Right atrium auricular region (tissue), 2 donors: Measurements from ENCODE around the gene ZNF358. TPM values are rescaled to one million over a fixed set of nuclear protein-coding genes. Genes with fewer than 3 reads are reported as not detected.

Source experiments
- DNase-seq: peaks from one replicate; pipeline ENCODE4 v3.0.0-alpha.2; 2019; ENCODE audit warnings: low spot score
- H3K27ac ChIP-seq, 2 donors: fragments of 200-600 bp; sonication (generic); 1 replicate in 1 of 2; 2 replicates in 1 of 2; pipeline ENCODE4 v1.5.1; 2016 to 2019
- H3K27me3 ChIP-seq, 2 donors: fragments of 200-600 bp; sonication (generic); one replicate each; pipeline versions ENCODE4 v1.5.1 to v1.6.0; 2017 to 2019
- H3K36me3 ChIP-seq: fragments of 200-600 bp; sonication (generic); one replicate; pipeline ENCODE4 v1.5.1; 2016
- H3K4me1 ChIP-seq, 2 donors: fragments of 200-600 bp; sonication (generic); one replicate each; pipeline versions ENCODE4 v1.5.1 to v1.6.0; 2017 to 2019
- H3K4me3 ChIP-seq, 2 donors: fragments of 200-600 bp; sonication (generic); 1 replicate in 1 of 2; 2 replicates in 1 of 2; pipeline ENCODE4 v1.5.1; 2017 to 2019; ENCODE audit warnings: mild to moderate bottlenecking in 1 of 2, moderate library complexity in 1 of 2
- H3K9me3 ChIP-seq, 2 donors: fragments of 200-600 bp; sonication (generic); one replicate each; pipeline ENCODE4 v1.5.1; 2019
- CTCF ChIP-seq, 2 donors: fragments of 200-600 bp; sonication (generic); IDR thresholded peaks; one replicate each; pipeline ENCODE4 v1.5.1; 2019; ENCODE audit warnings: antibody characterized with exemption in 2 of 2
- total RNA-seq, 2 donors: library from RNA; depleted of rRNA; stranded (reverse); fragments of >200 nt; gene quantifications; one replicate each; pipeline ENCODE4 v1.1.0, GENCODE V29; 2016

The ZNF358 gene
- total RNA-seq, 2 donors from 2014 or later, result 109 to 119 TPM

DNA sequence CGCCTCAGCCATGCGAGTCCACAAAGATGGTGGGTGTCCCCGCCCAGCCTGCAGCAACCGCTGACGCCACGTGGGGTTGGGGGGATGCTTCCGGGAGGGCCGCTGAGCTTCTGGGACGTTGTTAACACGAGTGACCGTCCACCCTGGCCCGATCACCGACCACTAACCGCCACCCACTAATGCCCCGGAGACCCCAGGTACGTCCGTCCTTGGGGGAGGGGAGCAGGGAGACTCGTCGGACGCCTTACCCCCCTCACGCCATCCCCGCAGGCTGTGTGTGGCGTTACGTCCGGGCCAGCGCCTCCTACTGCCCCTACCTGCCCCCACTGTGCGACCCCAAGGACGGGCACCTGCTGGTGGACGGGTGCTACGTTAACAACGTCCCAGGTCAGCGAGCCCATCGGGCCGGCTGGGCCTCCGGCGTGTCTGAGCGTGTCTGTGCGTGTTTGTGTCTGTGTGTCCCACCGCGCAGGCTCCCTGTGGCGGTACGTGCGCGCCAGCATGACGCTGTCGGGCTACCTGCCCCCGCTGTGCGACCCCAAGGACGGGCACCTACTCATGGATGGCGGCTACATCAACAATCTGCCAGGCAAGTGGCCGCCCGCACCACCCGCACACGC is 40.9 kb downstream of the ZNF358 start:
- Histone ChIP-seq H3K4me1 (no peaks in the 10 kb centered on the region), H3K4me3 (no peak overlapping the region), H3K9me3 (no peaks in the 10 kb centered on the region), H3K27me3 (no peaks in the 10 kb centered on the region), H3K27ac (no peak overlapping the region), H3K36me3 (peaks cover 73% of the 10 kb centered on the region)
- TF ChIP-seq CTCF (IDR thresholded peaks at IDR 0.05), result no peak
- DNase-seq, result no peak

DNA sequence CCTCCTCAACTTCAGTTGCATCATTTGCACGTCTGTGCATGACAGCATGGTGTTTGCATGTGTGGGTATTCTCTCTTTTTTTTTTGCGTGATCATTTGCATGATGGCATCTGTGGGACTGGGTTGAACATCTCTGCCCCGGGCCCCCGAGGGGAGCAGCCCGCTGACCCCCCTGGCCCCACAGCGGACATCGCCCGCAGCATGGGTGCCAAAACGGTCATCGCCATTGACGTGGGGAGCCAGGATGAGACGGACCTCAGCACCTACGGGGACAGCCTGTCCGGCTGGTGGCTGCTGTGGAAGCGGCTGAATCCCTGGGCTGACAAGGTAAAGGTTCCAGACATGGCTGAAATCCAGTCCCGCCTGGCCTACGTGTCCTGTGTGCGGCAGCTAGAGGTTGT is 42.8 kb downstream of the ZNF358 start:
- H3K9me3 ChIP-seq, result no peaks in the 10 kb centered on the region
- H3K27ac ChIP-seq, result no peak overlapping the region
- no peak for TF ChIP-seq CTCF (IDR thresholded peaks at IDR 0.05)
- no peak for DNase-seq
- no peak overlapping the region for H3K4me3 ChIP-seq
- H3K27me3 ChIP-seq, result no peaks in the 10 kb centered on the region
- H3K36me3 ChIP-seq, result peaks cover 69% of the 10 kb centered on the region
- H3K4me1 ChIP-seq, result no peaks in the 10 kb centered on the region

DNA sequence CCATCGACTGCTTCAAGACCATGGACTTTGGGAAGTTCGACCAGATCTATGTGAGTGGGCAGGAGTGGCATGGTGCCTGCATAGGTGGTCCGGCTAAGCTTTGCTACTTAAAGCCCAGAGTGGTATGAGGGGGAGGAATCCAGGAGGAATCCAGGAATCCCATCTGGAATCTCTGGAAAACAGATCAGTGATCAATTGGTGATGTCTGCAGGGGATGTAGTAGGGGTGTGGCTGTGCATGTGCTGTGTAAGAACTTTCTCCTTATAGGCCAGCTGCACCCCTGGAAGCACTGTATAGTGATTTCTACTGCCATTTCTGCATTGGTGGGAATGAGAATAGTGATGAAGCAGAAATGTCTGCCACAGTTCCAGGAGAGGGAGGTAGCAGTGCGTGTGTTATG is 43.2 kb downstream of the ZNF358 start:
- Histone ChIP-seq H3K36me3 (peaks cover 65% of the 10 kb centered on the region), H3K27ac (no peak overlapping the region), H3K9me3 (no peaks in the 10 kb centered on the region), H3K4me3 (no peak overlapping the region), H3K27me3 (no peaks in the 10 kb centered on the region), H3K4me1 (no peaks in the 10 kb centered on the region)
- DNase-seq, result no peak
- no peak for TF ChIP-seq CTCF (IDR thresholded peaks at IDR 0.05)

DNA sequence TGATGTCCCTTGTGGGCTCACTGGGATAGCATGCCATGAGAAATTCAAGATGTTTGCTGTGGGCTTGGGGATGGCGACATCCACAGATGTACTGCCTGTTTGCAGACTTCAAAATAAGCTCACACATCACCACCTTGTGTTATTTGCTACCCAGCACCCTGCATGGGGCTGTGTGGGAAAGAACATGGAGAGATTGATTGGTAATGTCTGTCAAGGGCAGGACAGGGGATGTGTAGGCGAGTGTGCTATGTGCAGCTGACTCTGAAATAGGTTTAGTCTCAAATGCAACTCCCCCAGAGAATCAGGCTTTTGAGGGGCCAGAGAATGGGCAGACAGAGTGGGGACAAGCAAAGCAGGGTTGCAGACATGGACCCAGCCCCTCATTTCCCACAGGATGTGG is 44.4 kb downstream of the ZNF358 start:
- peaks cover 53% of the 10 kb centered on the region for H3K36me3 ChIP-seq

DNA sequence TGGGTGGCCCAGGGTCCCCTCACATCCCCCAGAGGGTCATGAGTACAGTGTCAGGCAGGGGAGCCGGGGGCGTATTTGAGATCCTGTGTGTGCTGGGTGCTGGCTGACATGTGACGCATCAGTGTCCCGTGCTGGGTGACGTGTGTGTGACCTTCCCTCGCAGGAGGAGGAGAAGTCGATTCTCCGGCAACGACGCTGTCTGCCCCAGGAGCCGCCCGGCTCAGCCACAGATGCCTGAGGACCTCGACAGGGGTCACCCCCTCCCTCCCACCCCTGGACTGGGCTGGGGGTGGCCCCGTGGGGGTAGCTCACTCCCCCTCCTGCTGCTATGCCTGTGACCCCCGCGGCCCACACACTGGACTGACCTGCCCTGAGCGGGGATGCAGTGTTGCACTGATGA is 45.4 kb downstream of the ZNF358 start:
- H3K4me1 ChIP-seq, result no peaks in the 10 kb centered on the region
- H3K27ac ChIP-seq, result no peak overlapping the region
- H3K9me3 ChIP-seq, result no peaks in the 10 kb centered on the region
- DNase-seq, result no peak
- H3K27me3 ChIP-seq, result no peaks in the 10 kb centered on the region
- H3K36me3 ChIP-seq, result peaks cover 45% of the 10 kb centered on the region
- TF ChIP-seq CTCF (IDR thresholded peaks at IDR 0.05), result no peak
- H3K4me3 ChIP-seq, result no peak overlapping the region

More for the DNA sequence above, 44.4 kb downstream of the ZNF358 start:
- TF ChIP-seq CTCF (IDR thresholded peaks at IDR 0.05), result no peak
- Histone ChIP-seq H3K4me1 (no peaks in the 10 kb centered on the region), H3K27me3 (no peaks in the 10 kb centered on the region), H3K9me3 (no peaks in the 10 kb centered on the region), H3K27ac (no peak overlapping the region), H3K4me3 (no peak overlapping the region)
- no peak for DNase-seq
